B cell (primary cell): Measurements from ENCODE around the gene IRF2BP1.

ENCODE experiments used
- EZH2 ChIP-seq: IDR thresholded peaks from 2 replicates; pipeline ENCODE4 v1.6.1; 2012; ENCODE audit warnings: borderline replicate concordance, low read depth, mild to moderate bottlenecking, moderate library complexity, low read length; ENCODE audit not compliant: insufficient read depth, poor library complexity, severe bottlenecking
- TF ChIP-seq, protein P1 (sequence below): fragments of 200-600 bp; IDR thresholded peaks from one replicate; pipeline ENCODE4 v1.8.0; 2022; ENCODE audit warnings: antibody characterized with exemption, mild to moderate bottlenecking

DNA sequence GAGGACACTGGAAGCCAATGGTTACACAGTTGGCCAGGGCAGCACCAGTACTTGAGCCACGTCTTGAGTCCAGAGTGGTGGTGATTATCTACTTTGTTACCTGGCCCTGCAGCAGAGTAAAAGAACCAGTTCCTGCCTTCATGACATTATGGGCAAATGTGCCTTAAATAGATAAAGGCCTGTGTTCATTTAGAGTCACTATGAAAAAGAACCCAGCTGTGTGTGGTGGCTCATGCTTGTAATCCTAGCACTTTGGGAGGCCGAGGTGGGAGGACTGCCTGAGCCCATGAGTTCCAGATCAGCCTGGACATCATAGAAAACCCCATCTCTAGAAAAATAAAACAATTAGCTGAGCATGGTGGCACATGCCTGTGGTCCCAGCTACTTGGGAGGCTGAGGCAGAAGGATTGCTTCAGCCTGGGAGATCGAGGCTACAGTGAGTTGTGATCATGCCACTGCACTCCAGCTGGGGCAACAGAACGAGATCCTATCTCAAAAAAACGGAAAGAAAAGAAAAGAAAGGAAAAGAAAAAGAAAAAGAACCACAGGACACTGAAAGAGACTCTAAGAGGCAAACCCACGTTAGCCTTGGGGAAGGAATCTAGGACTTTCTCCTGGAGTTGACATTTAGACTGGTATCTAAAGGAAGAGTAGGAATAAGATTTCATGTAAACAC is 3.4 kb upstream of the IRF2BP1 start:
- TF ChIP-seq, protein P1, sequence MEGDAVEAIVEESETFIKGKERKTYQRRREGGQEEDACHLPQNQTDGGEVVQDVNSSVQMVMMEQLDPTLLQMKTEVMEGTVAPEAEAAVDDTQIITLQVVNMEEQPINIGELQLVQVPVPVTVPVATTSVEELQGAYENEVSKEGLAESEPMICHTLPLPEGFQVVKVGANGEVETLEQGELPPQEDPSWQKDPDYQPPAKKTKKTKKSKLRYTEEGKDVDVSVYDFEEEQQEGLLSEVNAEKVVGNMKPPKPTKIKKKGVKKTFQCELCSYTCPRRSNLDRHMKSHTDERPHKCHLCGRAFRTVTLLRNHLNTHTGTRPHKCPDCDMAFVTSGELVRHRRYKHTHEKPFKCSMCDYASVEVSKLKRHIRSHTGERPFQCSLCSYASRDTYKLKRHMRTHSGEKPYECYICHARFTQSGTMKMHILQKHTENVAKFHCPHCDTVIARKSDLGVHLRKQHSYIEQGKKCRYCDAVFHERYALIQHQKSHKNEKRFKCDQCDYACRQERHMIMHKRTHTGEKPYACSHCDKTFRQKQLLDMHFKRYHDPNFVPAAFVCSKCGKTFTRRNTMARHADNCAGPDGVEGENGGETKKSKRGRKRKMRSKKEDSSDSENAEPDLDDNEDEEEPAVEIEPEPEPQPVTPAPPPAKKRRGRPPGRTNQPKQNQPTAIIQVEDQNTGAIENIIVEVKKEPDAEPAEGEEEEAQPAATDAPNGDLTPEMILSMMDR, result no peak
- no peak for TF ChIP-seq EZH2
